Caco-2 (cell line): ENCODE measurements around the gene GOLPH3L. TPM values are rescaled to one million over a fixed set of nuclear protein-coding genes. Genes with fewer than 3 reads are reported as not detected.
"Not testable (repeated sequence)": the region's sequence is repeated elsewhere in the genome, so short reads cannot be mapped to it uniquely, and the experiment has no call there.

Source experiments
- BruUV-seq: library from RNA; stranded (reverse); fragments of 400-500 nt; replicated peaks from 2 replicates; lab custom pipeline; 2021; lab: Mats Ljungman, UMichigan
- CTCF ChIA-PET: fragments of 300-600 bp; sonication (Branson Sonifier 250); formaldehyde crosslinking; loops from one replicate; lab custom pipeline; 2022; ENCODE audit warnings: antibody characterized with exemption; lab: Charles Lee
- POLR2A ChIA-PET: fragments of 300-600 bp; sonication (Branson Sonifier 250); formaldehyde crosslinking; loops from one replicate; lab custom pipeline; 2022; ENCODE audit warnings: antibody characterized with exemption; lab: Charles Lee
- DNase-seq, 2 experiments: peaks; one replicate each; pipeline versions ENCODE4 v3.0.0 to v3.0.0-alpha.2; 2020 to 2022
- H3K27me3 ChIP-seq: replicated peaks from 2 replicates; pipeline ENCODE4 v1.6.0; 2011; ENCODE audit warnings: low read length; ENCODE audit not compliant: control insufficient read depth, insufficient read depth
- H3K36me3 ChIP-seq: 2 replicates; pipeline ENCODE4 v1.5.1; 2011; ENCODE audit warnings: low read length; ENCODE audit not compliant: control insufficient read depth, insufficient read depth
- H3K4me1 ChIP-seq: fragments of 250-450 bp; sonication (Bioruptor Pico); 2 replicates; pipeline ENCODE4 v1.5.1; 2020; ENCODE audit warnings: mild to moderate bottlenecking
- H3K4me3 ChIP-seq: 2 replicates; pipeline ENCODE4 v1.5.1; 2011; ENCODE audit warnings: low read depth, mild to moderate bottlenecking, control low read depth, low read length
- H3K9me3 ChIP-seq: fragments of 250-450 bp; sonication (Bioruptor Pico); 2 replicates; pipeline ENCODE4 v1.5.1; 2020; ENCODE audit warnings: mild to moderate bottlenecking, moderate library complexity
- H3K27ac Mint-ChIP-seq: one replicate; pipeline ENCODE4 v1.8.0; 2022; ENCODE audit warnings: mixed read lengths; ENCODE audit not compliant: unreplicated experiment
- H3K27me3 Mint-ChIP-seq: one replicate; pipeline ENCODE4 v1.8.0; 2022; ENCODE audit warnings: mixed read lengths; ENCODE audit not compliant: insufficient read depth, unreplicated experiment
- H3K36me3 Mint-ChIP-seq: one replicate; pipeline ENCODE4 v1.8.0; 2022; ENCODE audit warnings: mild to moderate bottlenecking, mixed read lengths; ENCODE audit not compliant: insufficient read depth, unreplicated experiment
- H3K4me1 Mint-ChIP-seq: one replicate; pipeline ENCODE4 v1.8.0; 2022; ENCODE audit warnings: low read depth, mixed read lengths; ENCODE audit not compliant: unreplicated experiment
- H3K4me3 Mint-ChIP-seq: one replicate; pipeline ENCODE4 v1.8.0; 2022; ENCODE audit warnings: mild to moderate bottlenecking, moderate library complexity, mixed read lengths; ENCODE audit not compliant: unreplicated experiment
- H3K9me3 Mint-ChIP-seq: one replicate; pipeline ENCODE4 v1.8.0; 2022; ENCODE audit warnings: mixed read lengths; ENCODE audit not compliant: unreplicated experiment
- intact Hi-C: fragments of 100-400 bp; cut with micrococcal nuclease; formaldehyde crosslinking; loops from one replicate; pipeline ENCODE4 v1.10.0; 2022; ENCODE audit not compliant: unreplicated experiment
- total RNA-seq: library from RNA; stranded (reverse); gene quantifications from 2 replicates; pipeline ENCODE4 v1.2.3, GENCODE V29; 2022
- TF ChIP-seq, protein P1 (sequence below), 2 experiments: fragments of 200-600 bp in 1 of 2; IDR thresholded peaks; 1 replicate in 1 of 2; 2 replicates in 1 of 2; pipeline versions ENCODE4 v1.5.1 to v1.8.0; 2011 to 2022; ENCODE audit warnings: antibody characterized with exemption in 1 of 2, control low read depth in 1 of 2, inconsistent platforms in 1 of 2, low read depth in 1 of 2, low read length in 1 of 2, mild to moderate bottlenecking in 1 of 2, moderate library complexity in 1 of 2; ENCODE audit not compliant: insufficient read depth in 1 of 2, severe bottlenecking in 1 of 2, unreplicated experiment in 1 of 2

Gene GOLPH3L
- total RNA-seq, 1 experiment from 2014 or later = 13.3 TPM

DNA sequence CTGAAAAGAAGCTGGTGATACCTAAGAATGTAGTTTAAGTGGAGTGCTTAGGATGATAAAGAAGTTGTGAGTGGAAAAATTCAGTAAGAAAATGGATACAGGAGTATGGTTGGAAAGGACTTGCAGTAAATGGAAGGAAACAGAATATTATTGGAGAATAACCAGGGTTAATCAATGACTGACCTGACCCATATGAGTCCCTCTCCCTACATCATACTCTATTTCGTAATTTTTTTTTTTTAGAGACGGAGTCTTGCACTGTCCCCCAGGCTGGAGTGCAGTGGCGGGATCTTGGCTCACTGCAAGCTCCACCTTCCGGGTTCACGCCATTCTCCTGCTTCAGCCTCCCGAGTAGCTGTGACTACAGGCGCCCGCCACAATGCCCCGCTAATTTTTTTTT lies 34.1 kb downstream of the GOLPH3L start:
- no peaks in the 10 kb centered on the region for H3K9me3 ChIP-seq
- intact Hi-C loops = no loop called here
- no peaks in the 10 kb centered on the region for H3K27me3 ChIP-seq
- H3K4me1 ChIP-seq = peaks cover 2% of the 10 kb centered on the region
- H3K4me3 Mint-ChIP-seq = no peak overlapping the region
- no peak overlapping the region for H3K4me3 ChIP-seq
- no peaks in the 10 kb centered on the region for H3K36me3 ChIP-seq
- ChIA-PET CTCF (no interaction called here), POLR2A (no interaction called here)
- no peaks in the 10 kb centered on the region for H3K27me3 Mint-ChIP-seq
- no peak for DNase-seq
- H3K4me1 Mint-ChIP-seq = peaks cover 6% of the 10 kb centered on the region
- TF ChIP-seq, protein P1, sequence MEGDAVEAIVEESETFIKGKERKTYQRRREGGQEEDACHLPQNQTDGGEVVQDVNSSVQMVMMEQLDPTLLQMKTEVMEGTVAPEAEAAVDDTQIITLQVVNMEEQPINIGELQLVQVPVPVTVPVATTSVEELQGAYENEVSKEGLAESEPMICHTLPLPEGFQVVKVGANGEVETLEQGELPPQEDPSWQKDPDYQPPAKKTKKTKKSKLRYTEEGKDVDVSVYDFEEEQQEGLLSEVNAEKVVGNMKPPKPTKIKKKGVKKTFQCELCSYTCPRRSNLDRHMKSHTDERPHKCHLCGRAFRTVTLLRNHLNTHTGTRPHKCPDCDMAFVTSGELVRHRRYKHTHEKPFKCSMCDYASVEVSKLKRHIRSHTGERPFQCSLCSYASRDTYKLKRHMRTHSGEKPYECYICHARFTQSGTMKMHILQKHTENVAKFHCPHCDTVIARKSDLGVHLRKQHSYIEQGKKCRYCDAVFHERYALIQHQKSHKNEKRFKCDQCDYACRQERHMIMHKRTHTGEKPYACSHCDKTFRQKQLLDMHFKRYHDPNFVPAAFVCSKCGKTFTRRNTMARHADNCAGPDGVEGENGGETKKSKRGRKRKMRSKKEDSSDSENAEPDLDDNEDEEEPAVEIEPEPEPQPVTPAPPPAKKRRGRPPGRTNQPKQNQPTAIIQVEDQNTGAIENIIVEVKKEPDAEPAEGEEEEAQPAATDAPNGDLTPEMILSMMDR (IDR thresholded peaks at IDR 0.05; ENCODE audit: insufficient read depth in 1 of 2, low read depth in 1 of 2, low read length in 1 of 2, severe bottlenecking in 1 of 2, unreplicated experiment in 1 of 2) = no peak
- BruUV-seq = no TSS peak
- peaks cover 5% of the 10 kb centered on the region for H3K36me3 Mint-ChIP-seq
- H3K27ac Mint-ChIP-seq = no peak overlapping the region
- H3K9me3 Mint-ChIP-seq = peaks cover 10% of the 10 kb centered on the region

DNA sequence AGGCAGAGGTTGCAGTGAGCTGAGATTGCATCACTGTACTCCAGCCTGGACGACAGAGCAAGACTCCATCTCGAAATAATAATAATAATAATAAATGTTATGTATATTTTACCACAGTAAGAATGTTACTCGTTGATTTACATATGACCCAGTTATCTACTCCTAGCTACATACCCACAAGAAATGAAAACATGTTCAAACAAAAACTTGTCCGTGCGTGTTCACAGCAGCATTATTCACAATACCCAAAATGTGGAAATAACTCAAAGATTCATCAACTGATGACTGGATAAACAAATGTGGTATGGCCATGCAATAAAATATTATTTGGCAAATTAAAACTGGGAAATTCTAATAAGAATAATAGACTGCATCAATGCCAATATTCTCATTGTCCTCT lies 35.8 kb downstream of the GOLPH3L start:
- H3K36me3 Mint-ChIP-seq = peaks cover 5% of the 10 kb centered on the region
- intact Hi-C loops = no loop called here
- no peaks in the 10 kb centered on the region for H3K4me1 Mint-ChIP-seq
- H3K9me3 ChIP-seq = no peaks in the 10 kb centered on the region
- H3K4me3 Mint-ChIP-seq = no peak overlapping the region
- H3K9me3 Mint-ChIP-seq = peaks cover 10% of the 10 kb centered on the region
- TF ChIP-seq, protein P1 (IDR thresholded peaks at IDR 0.05; ENCODE audit: insufficient read depth in 1 of 2, low read depth in 1 of 2, low read length in 1 of 2, severe bottlenecking in 1 of 2, unreplicated experiment in 1 of 2) = no peak
- H3K4me3 ChIP-seq = no peak overlapping the region
- no peak overlapping the region for H3K27ac Mint-ChIP-seq
- CTCF ChIA-PET = no interaction called here
- DNase-seq = no peak
- POLR2A ChIA-PET = no interaction called here
- H3K27me3 ChIP-seq = no peaks in the 10 kb centered on the region
- H3K4me1 ChIP-seq = no peaks in the 10 kb centered on the region
- H3K36me3 ChIP-seq = no peaks in the 10 kb centered on the region
- H3K27me3 Mint-ChIP-seq = no peaks in the 10 kb centered on the region
- no TSS peak for BruUV-seq

DNA sequence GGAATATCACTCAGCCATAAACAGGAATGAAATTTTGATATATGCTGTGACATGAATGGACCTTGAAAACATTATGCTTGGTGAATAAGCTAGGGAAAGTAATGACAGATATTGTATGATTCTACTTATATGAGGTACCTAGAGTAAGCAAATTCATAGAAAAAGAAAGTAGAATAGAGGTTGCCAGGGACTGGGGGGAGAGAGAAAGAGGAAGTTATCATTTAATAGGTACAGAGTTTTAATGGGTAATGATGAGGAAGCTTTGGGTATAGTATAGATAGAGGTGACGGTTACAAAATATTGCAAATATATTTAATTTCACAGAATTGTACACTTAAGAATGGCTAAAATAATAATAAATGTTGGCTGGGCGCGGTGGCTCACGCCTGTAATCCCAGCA lies 36.4 kb downstream of the GOLPH3L start:
- Histone ChIP-seq H3K9me3 (no peaks in the 10 kb centered on the region), H3K4me3 (no peak overlapping the region), H3K36me3 (no peaks in the 10 kb centered on the region), H3K4me1 (no peaks in the 10 kb centered on the region), H3K27me3 (no peaks in the 10 kb centered on the region)
- Mint-ChIP-seq H3K36me3 (peaks cover 5% of the 10 kb centered on the region), H3K27ac (no peak overlapping the region), H3K27me3 (no peaks in the 10 kb centered on the region), H3K4me1 (no peaks in the 10 kb centered on the region), H3K4me3 (no peak overlapping the region), H3K9me3 (peaks cover 10% of the 10 kb centered on the region)
- intact Hi-C loops = no loop called here
- no peak for DNase-seq
- no TSS peak for BruUV-seq
- TF ChIP-seq, protein P1 (IDR thresholded peaks at IDR 0.05; ENCODE audit: insufficient read depth in 1 of 2, low read depth in 1 of 2, low read length in 1 of 2, severe bottlenecking in 1 of 2, unreplicated experiment in 1 of 2) = no peak
- ChIA-PET CTCF (no interaction called here), POLR2A (no interaction called here)

DNA sequence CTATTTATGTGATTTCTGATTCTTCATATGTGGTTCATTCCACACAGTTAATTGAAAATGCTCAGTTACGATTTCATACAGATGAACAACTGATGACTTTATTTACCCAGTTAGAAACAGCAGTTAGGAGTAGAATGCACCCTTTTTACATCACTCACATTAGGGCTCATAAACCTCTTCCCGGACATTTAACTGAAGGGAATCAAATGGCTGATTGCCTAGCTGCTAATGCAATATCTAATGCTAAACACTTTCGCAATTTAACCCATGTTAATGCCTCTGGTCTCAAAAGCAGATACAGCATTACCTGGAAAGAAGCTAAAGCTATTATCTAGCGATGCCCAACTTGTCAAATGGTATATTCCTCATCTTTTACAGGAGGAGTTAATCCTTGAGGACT lies 39.9 kb downstream of the GOLPH3L start:
- H3K9me3 ChIP-seq, H3K27me3 ChIP-seq, H3K4me1 ChIP-seq, CTCF ChIA-PET, H3K9me3 Mint-ChIP-seq, H3K4me3 ChIP-seq, H3K4me3 Mint-ChIP-seq, DNase-seq, H3K27ac Mint-ChIP-seq, H3K4me1 Mint-ChIP-seq, BruUV-seq, POLR2A ChIA-PET, intact Hi-C loops, H3K36me3 ChIP-seq, H3K36me3 Mint-ChIP-seq, H3K27me3 Mint-ChIP-seq: not testable (repeated sequence)

DNA sequence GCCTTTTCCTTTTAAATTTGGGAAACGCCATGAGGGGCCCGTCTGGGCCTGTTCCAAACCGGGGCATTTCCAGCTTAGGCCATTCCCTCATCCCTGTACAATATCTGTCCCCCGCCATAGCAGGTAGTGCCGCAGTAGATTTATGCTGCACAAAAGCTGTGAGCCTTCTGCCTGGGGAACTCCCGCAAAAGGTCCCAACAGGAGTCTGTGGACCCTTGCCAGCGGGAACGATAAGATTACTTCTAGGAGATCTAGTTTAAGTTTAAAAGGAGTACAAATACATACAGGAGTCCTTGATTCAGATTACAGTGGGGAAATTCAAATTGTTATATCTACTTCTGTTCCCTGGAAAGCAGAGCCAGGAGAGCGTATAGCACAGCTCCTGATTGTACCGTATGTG lies 42.3 kb downstream of the GOLPH3L start:
- H3K9me3 ChIP-seq, H3K4me3 ChIP-seq, H3K4me3 Mint-ChIP-seq, H3K27me3 Mint-ChIP-seq, DNase-seq, H3K27ac Mint-ChIP-seq, H3K4me1 Mint-ChIP-seq, H3K36me3 Mint-ChIP-seq, H3K9me3 Mint-ChIP-seq, BruUV-seq, H3K27me3 ChIP-seq, intact Hi-C loops, H3K36me3 ChIP-seq, CTCF ChIA-PET, POLR2A ChIA-PET, H3K4me1 ChIP-seq: not testable (repeated sequence)
